ENCODE data around the gene ENAH. TPM values are rescaled to one million over a fixed set of nuclear protein-coding genes. Genes with fewer than 3 reads are reported as not detected.

ENAH gene
- total RNA-seq, 1 experiment from 2014 or later: 420 TPM

DNA sequence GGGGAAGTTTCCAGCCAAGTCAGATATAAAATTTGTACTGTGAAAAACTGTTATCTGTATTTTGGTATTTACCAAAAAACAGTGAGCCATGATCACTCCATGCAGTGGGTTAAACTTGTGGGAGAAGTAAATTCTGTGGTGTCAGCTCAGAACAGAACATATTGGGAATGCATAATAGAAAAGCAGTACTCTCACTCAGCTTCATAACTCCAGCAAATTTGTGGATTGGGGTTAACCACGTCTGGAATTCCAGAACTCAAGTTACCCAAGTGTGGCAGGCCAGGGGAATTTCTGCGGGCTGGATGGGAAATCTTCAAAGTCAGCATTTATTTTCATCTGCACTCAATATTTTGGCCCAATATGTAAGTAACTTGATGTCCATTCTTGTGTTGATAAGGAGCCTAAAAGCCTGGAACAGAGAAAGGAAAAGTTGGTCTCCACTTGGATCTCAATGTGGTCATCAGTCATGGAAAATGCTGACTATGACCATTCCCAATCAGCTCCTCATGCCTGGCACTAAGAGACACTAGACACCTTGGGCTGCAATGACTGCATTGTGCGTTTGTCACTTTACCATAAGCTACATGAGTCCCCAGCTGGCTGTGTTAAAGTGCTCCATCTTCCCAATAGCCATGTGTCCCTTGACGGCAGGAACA, 39.1 kb upstream of the ENAH start:
- no TSS peak for BruUV-seq (replicated peaks)
- H3K27me3 Mint-ChIP-seq (ENCODE audit: insufficient read depth, unreplicated experiment): no peaks in the 10 kb centered on the region
- peak; percentile 22 for DNase-seq (ENCODE audit: unreplicated experiment)
- peaks cover 22% of the 10 kb centered on the region for H3K4me1 Mint-ChIP-seq (ENCODE audit: insufficient read depth, unreplicated experiment)
- H3K4me3 Mint-ChIP-seq (ENCODE audit: unreplicated experiment): no peak overlapping the region
- POLR2A ChIA-PET: interaction anchor here (0.6 to 5.9 kb wide), 7 partner anchors 8 to 86 kb away, joined by 3 to 37 read pairs (median 5); partner anchors contain the start of gene SRP9
- CTCF ChIA-PET: interaction anchor here (0.7 to 1.8 kb wide), 6 partner anchors 18 to 157 kb away, joined by 3 to 7 read pairs (median 3); no protein-coding TSS in a partner anchor
- TF ChIP-seq, protein P1, sequence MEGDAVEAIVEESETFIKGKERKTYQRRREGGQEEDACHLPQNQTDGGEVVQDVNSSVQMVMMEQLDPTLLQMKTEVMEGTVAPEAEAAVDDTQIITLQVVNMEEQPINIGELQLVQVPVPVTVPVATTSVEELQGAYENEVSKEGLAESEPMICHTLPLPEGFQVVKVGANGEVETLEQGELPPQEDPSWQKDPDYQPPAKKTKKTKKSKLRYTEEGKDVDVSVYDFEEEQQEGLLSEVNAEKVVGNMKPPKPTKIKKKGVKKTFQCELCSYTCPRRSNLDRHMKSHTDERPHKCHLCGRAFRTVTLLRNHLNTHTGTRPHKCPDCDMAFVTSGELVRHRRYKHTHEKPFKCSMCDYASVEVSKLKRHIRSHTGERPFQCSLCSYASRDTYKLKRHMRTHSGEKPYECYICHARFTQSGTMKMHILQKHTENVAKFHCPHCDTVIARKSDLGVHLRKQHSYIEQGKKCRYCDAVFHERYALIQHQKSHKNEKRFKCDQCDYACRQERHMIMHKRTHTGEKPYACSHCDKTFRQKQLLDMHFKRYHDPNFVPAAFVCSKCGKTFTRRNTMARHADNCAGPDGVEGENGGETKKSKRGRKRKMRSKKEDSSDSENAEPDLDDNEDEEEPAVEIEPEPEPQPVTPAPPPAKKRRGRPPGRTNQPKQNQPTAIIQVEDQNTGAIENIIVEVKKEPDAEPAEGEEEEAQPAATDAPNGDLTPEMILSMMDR (IDR thresholded peaks at IDR 0.05; ENCODE audit: unreplicated experiment): no peak
- intact Hi-C loops (cut with micrococcal nuclease): no loop called here
- peaks cover 13% of the 10 kb centered on the region for H3K36me3 Mint-ChIP-seq (ENCODE audit: insufficient read depth, unreplicated experiment)
- H3K27ac Mint-ChIP-seq (ENCODE audit: low read depth, unreplicated experiment): no peak overlapping the region
- peaks cover 10% of the 10 kb centered on the region for H3K9me3 Mint-ChIP-seq (ENCODE audit: unreplicated experiment)

DNA sequence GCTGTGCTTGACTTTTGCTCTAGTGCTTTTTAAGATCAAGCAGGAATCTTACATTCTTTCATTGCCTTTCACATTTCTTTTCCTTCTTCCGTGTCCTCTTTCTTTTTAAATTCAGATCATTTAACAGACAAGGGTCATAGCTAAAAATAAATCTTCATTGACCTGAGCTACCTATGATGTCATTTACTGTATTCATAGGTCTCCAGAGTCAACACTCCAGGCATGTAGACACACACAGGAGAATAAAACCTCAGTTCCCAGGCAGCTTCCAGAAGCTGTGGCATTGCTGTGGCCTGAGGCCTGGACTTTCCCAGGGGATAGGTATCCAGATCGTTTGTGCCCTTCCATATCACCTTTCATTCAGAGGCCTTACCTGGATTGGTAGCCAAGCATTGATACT, 38.5 kb upstream of the ENAH start:
- TF ChIP-seq, protein P1 (IDR thresholded peaks at IDR 0.05; ENCODE audit: unreplicated experiment): no peak
- ChIA-PET CTCF (interaction anchor here (0.7 to 1.8 kb wide), 6 partner anchors 19 to 157 kb away, joined by 3 to 7 read pairs (median 3); no protein-coding TSS in a partner anchor), POLR2A (interaction anchor here (0.9 to 5.9 kb wide), 5 partner anchors 8 to 44 kb away, joined by 3 to 37 read pairs (median 4); no protein-coding TSS in a partner anchor)
- H3K9me3 Mint-ChIP-seq (ENCODE audit: unreplicated experiment): peaks cover 10% of the 10 kb centered on the region
- no peak overlapping the region for H3K27ac Mint-ChIP-seq (ENCODE audit: low read depth, unreplicated experiment)
- H3K36me3 Mint-ChIP-seq (ENCODE audit: insufficient read depth, unreplicated experiment): peaks cover 10% of the 10 kb centered on the region
- no TSS peak for BruUV-seq (replicated peaks)
- peaks cover 22% of the 10 kb centered on the region for H3K4me1 Mint-ChIP-seq (ENCODE audit: insufficient read depth, unreplicated experiment)
- H3K27me3 Mint-ChIP-seq (ENCODE audit: insufficient read depth, unreplicated experiment): no peaks in the 10 kb centered on the region
- H3K4me3 Mint-ChIP-seq (ENCODE audit: unreplicated experiment): no peak overlapping the region
- intact Hi-C loops (cut with micrococcal nuclease): no loop called here
- DNase-seq (ENCODE audit: unreplicated experiment): peak; percentile 20

DNA sequence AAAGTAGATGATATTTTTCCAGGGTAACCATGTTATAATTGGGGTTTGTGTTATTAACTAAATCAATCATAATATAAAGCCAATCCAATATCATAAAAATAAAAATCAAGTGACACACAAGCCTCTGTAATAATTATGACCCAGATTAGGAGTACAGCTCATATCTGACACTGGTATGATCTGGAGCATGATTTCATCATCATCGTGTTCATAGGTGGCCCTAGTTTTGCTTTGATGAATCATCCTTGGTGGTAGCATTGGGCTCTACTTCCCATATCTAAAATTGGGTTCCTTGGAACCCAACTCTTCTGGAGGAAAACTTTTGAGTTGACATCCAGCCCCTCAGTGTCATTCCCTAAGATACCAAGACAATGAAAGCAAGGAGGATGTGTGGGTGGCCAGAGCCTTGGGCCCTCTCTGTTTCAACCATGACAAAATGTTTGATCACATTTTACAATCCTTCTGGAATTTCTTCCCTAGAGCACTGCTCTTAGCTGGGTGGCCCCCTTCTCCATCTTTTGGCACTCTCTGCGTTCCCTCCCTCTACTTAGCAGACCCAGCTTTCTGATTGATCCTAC, 37.0 kb upstream of the ENAH start:
- no peak overlapping the region for H3K27ac Mint-ChIP-seq (ENCODE audit: low read depth, unreplicated experiment)
- TF ChIP-seq, protein P1 (IDR thresholded peaks at IDR 0.05; ENCODE audit: unreplicated experiment): no peak
- intact Hi-C loops (cut with micrococcal nuclease): no loop called here
- peaks cover 7% of the 10 kb centered on the region for H3K36me3 Mint-ChIP-seq (ENCODE audit: insufficient read depth, unreplicated experiment)
- peaks cover 4% of the 10 kb centered on the region for H3K9me3 Mint-ChIP-seq (ENCODE audit: unreplicated experiment)
- ChIA-PET CTCF (interaction anchor here (1.1 kb wide), 1 partner anchor 10 kb away, joined by 4 read pairs; no protein-coding TSS in a partner anchor), POLR2A (interaction anchor here (0.9 to 5.9 kb wide), 4 partner anchors 10 to 46 kb away, joined by 3 to 37 read pairs (median 8); no protein-coding TSS in a partner anchor)
- H3K27me3 Mint-ChIP-seq (ENCODE audit: insufficient read depth, unreplicated experiment): no peaks in the 10 kb centered on the region
- H3K4me3 Mint-ChIP-seq (ENCODE audit: unreplicated experiment): no peak overlapping the region
- peak; percentile 79 for DNase-seq (ENCODE audit: unreplicated experiment)
- BruUV-seq (replicated peaks): no TSS peak
- peaks cover 16% of the 10 kb centered on the region for H3K4me1 Mint-ChIP-seq (ENCODE audit: insufficient read depth, unreplicated experiment)

DNA sequence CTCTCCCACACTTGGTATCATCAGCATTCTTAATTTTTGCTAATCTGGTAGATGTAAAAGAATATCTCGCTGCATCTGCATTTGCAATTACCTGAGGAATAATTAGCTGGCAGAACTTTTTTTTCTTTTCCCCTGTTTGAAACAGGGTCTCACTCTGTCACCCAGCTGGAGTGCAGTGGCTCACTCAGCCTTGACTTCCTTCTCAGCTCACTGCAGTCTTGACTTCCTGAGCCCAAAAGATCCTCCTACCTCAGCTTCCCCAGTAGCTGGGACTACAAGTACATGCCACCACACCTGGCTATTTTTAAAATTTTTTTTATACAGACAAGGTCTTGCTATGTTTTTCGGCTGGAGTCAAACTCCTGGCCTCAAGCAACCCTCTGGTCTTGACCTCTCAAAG, 35.4 kb upstream of the ENAH start:
- intact Hi-C loops (cut with micrococcal nuclease): no loop called here
- BruUV-seq (replicated peaks): no TSS peak
- POLR2A ChIA-PET: interaction anchor here (0.6 to 5.9 kb wide), 3 partner anchors 11 to 217 kb away, joined by 3 to 37 read pairs (median 3); no protein-coding TSS in a partner anchor
- Mint-ChIP-seq H3K36me3 (ENCODE audit: insufficient read depth, unreplicated experiment) (peaks cover 7% of the 10 kb centered on the region), H3K27ac (ENCODE audit: low read depth, unreplicated experiment) (no peak overlapping the region), H3K9me3 (ENCODE audit: unreplicated experiment) (no peaks in the 10 kb centered on the region), H3K4me3 (ENCODE audit: unreplicated experiment) (no peak overlapping the region), H3K4me1 (ENCODE audit: insufficient read depth, unreplicated experiment) (peaks cover 11% of the 10 kb centered on the region), H3K27me3 (ENCODE audit: insufficient read depth, unreplicated experiment) (no peaks in the 10 kb centered on the region)
- TF ChIP-seq, protein P1 (IDR thresholded peaks at IDR 0.05; ENCODE audit: unreplicated experiment): no peak
- no peak for DNase-seq (ENCODE audit: unreplicated experiment)
- CTCF ChIA-PET: interaction anchor here (0.6 to 1.0 kb wide), 4 partner anchors 11 to 23 kb away, joined by 3 to 4 read pairs (median 4); no protein-coding TSS in a partner anchor

Data from MCF 10A (cell line).